HG03135 (cell line): ENCODE results near the gene ADAM33.

Source experiments
- ATAC-seq: cut with Tn5 transposase; IDR thresholded peaks from one replicate; pipeline ENCODE4 v1.9.1; 2021; ENCODE audit warnings: mild to moderate bottlenecking, moderate library complexity; ENCODE audit not compliant: unreplicated experiment

The ADAM33 gene

DNA sequence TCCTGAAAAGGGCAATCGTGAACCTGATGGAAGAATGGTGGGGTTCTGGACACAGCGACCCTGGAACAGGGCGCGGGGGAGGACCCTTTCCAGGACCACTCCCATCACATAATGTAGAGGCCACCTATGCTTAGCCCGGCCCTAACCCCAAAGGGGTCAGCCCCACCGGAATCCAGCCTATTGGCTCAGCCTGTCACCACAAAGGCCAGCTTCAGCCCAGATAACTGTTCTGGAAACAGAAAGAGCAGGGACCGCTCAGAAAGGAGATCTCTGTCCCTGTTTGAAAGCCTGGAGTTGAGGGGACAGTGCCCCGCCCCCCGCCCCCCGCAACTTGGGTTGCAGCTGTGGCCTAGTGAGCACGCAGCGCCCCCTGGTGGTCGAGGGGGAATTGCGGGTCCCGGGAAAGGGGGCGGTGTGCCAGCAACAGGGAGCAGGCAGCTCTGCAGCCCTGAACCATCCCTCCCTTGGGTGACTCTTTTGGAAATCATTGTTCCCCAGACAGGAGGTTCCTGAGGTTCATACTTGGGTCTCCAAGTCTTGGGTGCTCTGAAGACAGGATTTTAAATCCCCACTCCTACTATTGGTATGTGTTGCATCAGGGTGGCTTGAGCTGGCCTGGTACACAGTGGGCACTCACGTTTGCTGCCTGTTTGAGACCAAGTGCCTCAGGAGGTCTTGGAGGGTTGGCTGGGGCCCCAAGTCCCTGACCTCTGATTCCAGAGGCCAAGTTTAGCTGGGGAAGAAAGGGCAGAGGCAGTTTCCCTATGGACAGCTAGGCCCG lies 29.1 kb upstream of the ADAM33 start:
- no peak for ATAC-seq

- no peak for ATAC-seq
These were observed 28.2 kb upstream of the ADAM33 start for GRCh38 chr20:3710011-3710466.

GRCh38 chr20:3707508-3707899 lies 25.7 kb upstream of the ADAM33 start:
- ATAC-seq = no peak

DNA sequence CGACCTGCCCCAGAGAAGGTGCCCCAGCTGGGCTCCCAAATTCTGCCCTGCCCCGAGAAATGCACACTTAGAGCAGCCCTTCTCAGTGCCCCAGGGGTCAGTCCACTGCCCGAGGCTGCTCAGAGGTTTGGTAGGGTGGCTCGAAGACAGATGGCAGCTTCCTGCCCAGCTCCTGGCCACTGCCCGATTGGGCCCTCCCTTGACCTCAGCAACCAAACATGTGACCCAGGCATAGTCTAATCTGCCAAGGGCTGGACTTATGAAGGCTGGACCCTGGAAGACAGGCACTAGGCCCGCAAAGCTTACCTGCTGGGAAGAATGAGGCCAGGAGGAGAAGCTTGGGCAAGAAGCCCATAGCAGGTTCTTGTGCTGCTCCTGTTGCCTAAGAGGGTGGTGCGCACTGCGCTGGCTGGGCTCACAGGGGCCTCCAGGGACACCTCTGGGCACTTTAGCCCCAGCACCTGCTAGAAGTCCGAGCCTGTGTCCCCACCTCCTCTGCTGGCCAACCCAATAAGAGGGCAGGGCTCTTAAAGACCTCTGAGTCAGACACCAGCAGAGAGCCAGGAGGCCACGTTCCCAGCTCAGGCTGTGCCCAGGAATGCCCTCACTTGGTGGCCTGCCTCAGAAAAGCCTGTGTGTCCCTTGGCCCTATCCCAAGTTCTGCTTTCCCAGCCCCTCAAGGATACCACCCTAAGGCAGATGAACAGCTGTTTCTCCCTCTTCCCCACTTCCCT lies 25.1 kb upstream of the ADAM33 start:
- no peak for ATAC-seq

DNA sequence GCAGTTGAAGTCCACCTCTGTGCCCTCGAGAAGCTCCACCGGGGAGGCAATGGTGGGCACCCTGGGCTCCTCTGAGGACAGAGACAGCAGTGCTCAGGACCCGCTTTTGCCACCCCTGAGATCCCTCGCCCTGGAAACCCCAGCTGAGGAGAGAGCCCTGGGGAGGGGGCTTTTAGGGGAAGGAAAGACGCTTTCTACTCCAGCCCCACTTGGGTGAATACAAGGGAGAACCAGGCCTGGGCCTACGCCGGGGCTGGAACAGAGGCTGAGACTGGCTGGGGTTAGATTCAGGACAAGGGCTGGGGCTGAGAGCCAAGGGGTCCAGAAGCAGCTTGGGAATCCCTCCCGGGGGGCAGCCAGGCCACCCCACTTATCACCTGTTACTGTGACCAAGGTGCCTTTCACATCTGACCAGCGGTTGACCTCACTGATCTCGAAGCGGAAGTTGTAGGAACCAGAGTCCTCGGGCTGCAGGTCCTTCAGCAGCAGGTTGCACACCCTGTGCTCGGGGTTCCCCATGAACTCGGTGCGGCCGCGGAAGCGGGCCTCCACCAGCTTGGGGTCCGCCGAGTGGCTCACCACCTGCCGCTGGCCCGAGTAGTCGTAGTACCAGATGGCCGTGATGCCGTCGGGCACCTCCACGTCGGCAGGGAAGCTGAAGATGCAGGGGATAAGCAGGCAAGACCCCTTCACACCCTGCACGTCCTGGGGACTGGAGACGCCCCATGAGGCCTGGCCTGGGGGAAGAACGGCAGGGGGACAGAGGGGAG lies 24.3 kb upstream of the ADAM33 start:
- ATAC-seq = no peak

- no peak for ATAC-seq
These were observed 23.7 kb upstream of the ADAM33 start for GRCh38 chr20:3705491-3705969.

DNA sequence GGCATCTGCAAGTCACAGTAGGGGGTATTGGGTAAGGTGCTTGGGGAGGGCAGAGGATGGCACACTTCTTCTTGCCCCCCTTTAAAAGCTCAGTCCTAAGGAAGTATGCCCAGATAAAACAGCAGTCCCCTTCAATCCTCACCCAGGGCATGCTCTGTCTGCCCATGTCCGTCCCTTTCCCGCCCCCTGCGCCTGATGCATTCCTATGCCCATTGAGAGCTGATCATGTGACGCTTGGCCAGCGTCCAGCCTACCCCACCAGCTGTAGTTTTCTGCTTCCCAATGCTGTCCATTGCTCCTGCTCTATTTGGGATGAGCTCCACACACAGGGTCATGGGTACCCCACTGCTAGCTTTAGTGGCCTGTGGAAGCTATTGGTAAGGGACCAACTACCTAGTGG lies 22.3 kb upstream of the ADAM33 start:
- no peak for ATAC-seq

- ATAC-seq = no peak
These were observed 21.0 kb upstream of the ADAM33 start for GRCh38 chr20:3702611-3703391.

DNA sequence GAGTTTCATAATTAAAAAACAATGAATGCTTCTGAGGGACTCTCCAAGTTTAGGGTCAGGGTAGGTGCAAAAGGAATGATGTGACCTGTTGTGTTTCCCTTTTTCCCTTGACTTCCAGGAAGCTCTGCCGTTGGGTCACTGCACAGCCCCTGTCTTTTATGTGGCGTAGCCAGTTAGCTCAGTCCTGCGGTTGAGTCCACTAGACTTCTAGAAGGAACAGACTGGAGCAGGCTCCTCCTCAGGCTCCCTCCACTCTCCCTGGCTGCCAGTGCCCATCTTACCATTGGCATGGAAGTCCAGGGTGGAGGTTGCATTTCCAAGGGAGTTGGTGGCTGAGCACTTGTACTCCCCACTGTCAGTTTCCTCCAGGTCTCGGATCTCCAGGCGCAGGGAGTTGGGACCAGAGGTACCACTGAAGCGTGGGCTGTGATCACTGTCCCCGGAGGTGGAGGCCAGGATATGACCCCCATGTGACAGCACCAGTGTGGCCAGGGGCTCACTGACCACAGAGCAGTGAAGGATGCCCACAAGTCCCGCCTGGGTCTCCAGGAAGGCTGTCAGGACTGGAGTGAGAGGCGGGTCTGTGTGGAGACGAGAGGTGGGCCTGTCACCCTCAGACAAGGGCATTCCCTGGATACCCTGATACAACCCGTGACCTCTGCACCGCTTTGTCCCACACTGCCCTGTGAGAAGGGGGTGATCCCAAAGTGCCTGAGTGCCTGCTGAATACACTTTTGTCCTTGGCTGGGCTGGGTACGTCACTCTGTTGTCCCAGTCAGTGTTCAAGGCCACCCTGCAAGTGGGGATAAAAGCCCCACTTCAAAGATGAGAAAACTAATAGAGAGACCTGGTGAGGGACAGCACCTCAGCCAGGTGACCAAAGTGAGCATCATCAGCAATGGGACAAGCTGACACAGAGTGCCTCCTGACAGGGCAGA lies 19.5 kb upstream of the ADAM33 start:
- no peak for ATAC-seq

- ATAC-seq = no peak
These were observed 17.2 kb upstream of the ADAM33 start for GRCh38 chr20:3699037-3699436.

DNA sequence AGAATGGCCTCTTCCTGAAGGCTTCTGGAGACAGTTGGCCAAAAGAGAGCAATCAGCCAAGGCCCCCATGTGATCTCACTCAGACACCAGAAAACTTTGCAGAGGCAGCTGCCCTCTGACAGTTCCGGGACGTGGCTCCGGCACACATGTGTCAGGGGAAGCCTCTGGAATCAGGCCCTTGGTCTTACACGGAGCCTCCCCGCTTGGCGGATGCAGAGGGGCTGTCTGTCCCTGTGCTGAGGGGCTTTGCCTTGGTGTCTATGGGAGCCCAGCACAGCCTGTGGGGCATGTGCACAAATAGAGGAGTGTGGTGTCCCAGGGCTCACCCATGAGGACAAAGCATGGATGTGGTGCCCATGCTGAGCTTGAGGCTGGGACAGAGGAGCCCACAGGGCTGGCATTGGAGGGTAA lies 16.8 kb upstream of the ADAM33 start:
- ATAC-seq = no peak

GRCh38 chr20:3697588-3698305 lies 15.9 kb upstream of the ADAM33 start:
- no peak for ATAC-seq

GRCh38 chr20:3696745-3697587 lies 15.2 kb upstream of the ADAM33 start:
- ATAC-seq = no peak

- ATAC-seq = no peak
These were observed 14.4 kb upstream of the ADAM33 start for GRCh38 chr20:3696200-3696599.

DNA sequence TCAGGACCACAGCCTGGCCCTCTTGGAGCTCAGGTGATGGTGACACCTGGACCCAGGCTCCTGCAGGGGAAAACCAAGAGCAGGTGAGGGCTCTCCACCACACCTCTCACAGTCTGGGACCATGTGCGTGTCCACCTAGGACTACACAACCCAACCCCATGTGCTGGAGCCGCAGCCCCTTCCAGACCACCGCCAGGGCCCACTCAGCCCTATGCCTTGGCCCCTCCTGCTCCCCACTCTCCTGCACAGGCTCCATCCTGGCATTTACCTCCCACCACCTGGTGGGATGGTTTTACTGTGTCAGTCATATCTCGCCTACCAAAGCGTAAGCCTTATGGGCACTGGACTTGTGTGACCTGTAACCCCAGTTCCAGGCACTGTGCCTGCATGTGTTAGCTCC lies 13.1 kb upstream of the ADAM33 start:
- ATAC-seq = no peak

DNA sequence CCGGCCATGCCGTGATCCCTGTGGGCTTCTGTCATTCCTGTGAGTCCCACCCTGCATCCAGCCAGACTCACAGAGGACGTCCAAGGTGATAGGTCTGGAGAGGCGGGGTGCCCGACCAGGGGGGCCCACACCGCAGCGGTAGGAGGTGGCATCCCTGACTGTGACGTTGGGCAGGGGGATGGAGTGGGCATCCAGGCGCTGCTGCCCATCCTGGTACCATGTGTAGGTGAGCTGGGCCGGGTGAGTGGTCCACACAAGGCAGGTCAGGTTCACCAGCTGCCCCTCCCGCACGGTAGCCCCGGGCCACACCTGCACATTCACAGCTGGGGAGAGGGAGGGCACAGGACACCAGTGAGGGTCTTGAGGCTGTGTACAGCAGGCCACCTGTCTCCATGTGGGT lies 11.6 kb upstream of the ADAM33 start:
- ATAC-seq = no peak

DNA sequence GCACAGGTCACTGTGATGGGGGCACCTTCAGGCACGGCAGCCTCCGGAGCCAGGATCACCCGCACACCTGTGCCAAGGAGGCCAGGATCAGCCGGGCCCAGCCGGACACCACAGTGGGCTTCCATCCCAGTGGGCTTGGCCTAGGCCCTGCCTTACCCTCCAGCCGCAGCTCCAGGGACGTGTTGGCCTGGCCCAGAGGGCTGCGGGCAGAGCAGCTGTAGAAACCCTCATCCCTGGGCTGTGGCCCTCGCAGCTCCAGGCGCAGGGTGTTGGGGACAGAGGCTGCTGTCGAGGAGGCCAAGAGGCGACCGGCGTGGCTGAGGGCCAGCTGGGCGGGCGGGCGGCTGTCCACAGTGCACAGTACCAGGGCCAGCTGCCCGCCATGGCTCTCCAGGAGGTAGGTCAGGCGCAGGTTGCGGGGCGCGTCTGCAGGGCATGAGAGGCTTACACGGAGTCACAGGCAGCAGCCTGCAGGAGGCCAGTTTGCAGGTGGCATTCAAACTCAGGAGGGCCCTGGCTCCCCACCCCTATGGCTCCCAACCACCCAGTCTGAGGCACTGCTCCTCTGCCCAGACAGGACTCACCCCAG lies 11.0 kb upstream of the ADAM33 start:
- no peak for ATAC-seq

- no peak for ATAC-seq
These were observed 10.1 kb upstream of the ADAM33 start for GRCh38 chr20:3691897-3692296.
